Mucosa of descending colon (tissue), 3 donors: ENCODE data around the gene GPC6. TPM values are rescaled to one million over a fixed set of nuclear protein-coding genes. Genes with fewer than 3 reads are reported as not detected.

Experiments used
- ATAC-seq: fragments of 200-7000 bp; cut with Tn5 transposase; one replicate; pipeline ENCODE4 v1.9.1; 2020; ENCODE audit warnings: mild to moderate bottlenecking, moderate library complexity
- DNase-seq, 3 donors: peaks; one replicate each; pipeline ENCODE4 v3.0.0-alpha.2; 2020
- H3K36me3 ChIP-seq: fragments of 200-600 bp; one replicate; pipeline ENCODE4 v1.8.0; 2021; ENCODE audit warnings: low read depth, mild to moderate bottlenecking
- H3K4me1 ChIP-seq: fragments of 200-600 bp; one replicate; pipeline ENCODE4 v1.8.0; 2021; ENCODE audit warnings: low read depth, mild to moderate bottlenecking
- H3K4me3 ChIP-seq: fragments of 200-600 bp; one replicate; pipeline ENCODE4 v1.8.0; 2021; ENCODE audit warnings: mild to moderate bottlenecking
- H3K9me3 ChIP-seq: fragments of 200-600 bp; one replicate; pipeline ENCODE4 v1.8.0; 2021; ENCODE audit warnings: mild to moderate bottlenecking
- CTCF ChIP-seq: fragments of 200-600 bp; IDR thresholded peaks from one replicate; pipeline ENCODE4 v1.8.0; 2022; ENCODE audit warnings: antibody characterized with exemption, mild to moderate bottlenecking
- intact Hi-C, 2 donors: fragments of 100-400 bp; cut with DNase I in 1 of 2; cut with micrococcal nuclease in 1 of 2; formaldehyde crosslinking; loops; one replicate each; pipeline versions ENCODE4 v1.11.0 to v1.11.1; 2022; cut with DNase I, micrococcal nuclease
- total RNA-seq, 3 donors: library from RNA; stranded (reverse); fragmentation: NEBNext Ultra II Directional in 2 of 3; extraction: Animal tissue kit (Norgen Biotek cat#: 25700) in 2 of 3; gene quantifications; one replicate each; pipeline versions ENCODE4 v1.2.1 to v1.2.4, GENCODE V29; 2021 to 2023
- donor health status: DM: no; HTN: no; CAD: no; lungs with moderate emphysema.
- donor health status: DM: no; HTN: no; CAD: no.
- donor health status: DM: no; HTN: yes; CAD: no.

GPC6 gene
- total RNA-seq, 3 donors from 2014 or later = 2.7 to 11.3 (median 7.5) TPM

GRCh38 chr13:93769607-93770006, 543.0 kb downstream of the GPC6 start:
- Histone ChIP-seq H3K4me3 (no peak overlapping the region), H3K36me3 (no peaks in the 10 kb centered on the region), H3K9me3 (no peaks in the 10 kb centered on the region), H3K4me1 (no peaks in the 10 kb centered on the region)
- no peak for TF ChIP-seq CTCF
- DNase-seq (no peak), ATAC-seq (no peak)
- intact Hi-C loops = no loop called here

- intact Hi-C loops = no loop called here
- DNase-seq (no peak), ATAC-seq (no peak)
- H3K36me3 ChIP-seq = no peaks in the 10 kb centered on the region
- no peak for TF ChIP-seq CTCF
- H3K4me1 ChIP-seq = no peaks in the 10 kb centered on the region
- H3K9me3 ChIP-seq = no peaks in the 10 kb centered on the region
- no peak overlapping the region for H3K4me3 ChIP-seq
Observed at GRCh38 chr13:93771227-93771626, 544.6 kb downstream of the GPC6 start.

GRCh38 chr13:93771782-93772181, 545.2 kb downstream of the GPC6 start:
- Histone ChIP-seq H3K4me3 (no peak overlapping the region), H3K9me3 (no peaks in the 10 kb centered on the region), H3K4me1 (no peaks in the 10 kb centered on the region), H3K36me3 (no peaks in the 10 kb centered on the region)
- ATAC-seq = no peak
- no peak for DNase-seq
- intact Hi-C loops = no loop called here
- TF ChIP-seq CTCF = no peak

GRCh38 chr13:93774506-93774905, 547.9 kb downstream of the GPC6 start:
- Histone ChIP-seq H3K9me3 (no peaks in the 10 kb centered on the region), H3K4me1 (no peaks in the 10 kb centered on the region), H3K4me3 (no peak overlapping the region), H3K36me3 (no peaks in the 10 kb centered on the region)
- intact Hi-C loops = no loop called here
- DNase-seq = no peak
- no peak for ATAC-seq
- no peak for TF ChIP-seq CTCF

GRCh38 chr13:93775027-93775426, 548.4 kb downstream of the GPC6 start:
- DNase-seq (no peak), ATAC-seq (no peak)
- Histone ChIP-seq H3K4me1 (no peaks in the 10 kb centered on the region), H3K9me3 (no peaks in the 10 kb centered on the region), H3K4me3 (no peak overlapping the region), H3K36me3 (no peaks in the 10 kb centered on the region)
- TF ChIP-seq CTCF = no peak
- intact Hi-C loops = no loop called here

- H3K4me1 ChIP-seq = no peaks in the 10 kb centered on the region
- intact Hi-C loops = no loop called here
- TF ChIP-seq CTCF = no peak
- H3K4me3 ChIP-seq = no peak overlapping the region
- H3K36me3 ChIP-seq = no peaks in the 10 kb centered on the region
- ATAC-seq = no peak
- DNase-seq = no peak
- H3K9me3 ChIP-seq = no peaks in the 10 kb centered on the region
Observed at GRCh38 chr13:93775507-93776108, 549.0 kb downstream of the GPC6 start.
